CD14-positive monocyte (primary cell): Measurements from ENCODE around the gene FXYD6. TPM values are rescaled to one million over a fixed set of nuclear protein-coding genes. Genes with fewer than 3 reads are reported as not detected.

Experiments used
- DNase-seq, 3 donors: peaks; one replicate each; pipeline ENCODE4 v3.0.0-alpha.2; 2011 to 2022
- H2AFZ ChIP-seq: 2 replicates; pipeline ENCODE4 v1.6.0; 2012; ENCODE audit warnings: mild to moderate bottlenecking, low read depth, low read length, inconsistent platforms; ENCODE audit not compliant: insufficient read depth, poor library complexity, severe bottlenecking
- H3K27ac ChIP-seq, 2 donors: 1 replicate in 1 of 2; 2 replicates in 1 of 2; pipeline ENCODE4 v1.5.1; 2012 to 2013; ENCODE audit warnings: low read length in 2 of 2, control low read depth in 1 of 2, inconsistent platforms in 1 of 2, low read depth in 1 of 2, mild to moderate bottlenecking in 1 of 2
- H3K27me3 ChIP-seq, 2 donors: one replicate each; pipeline versions ENCODE4 v1.6.0 to v1.6.1; 2011 to 2013; ENCODE audit warnings: low read length in 2 of 2; ENCODE audit not compliant: control insufficient read depth in 2 of 2, insufficient read depth in 2 of 2
- H3K36me3 ChIP-seq, 2 donors: replicated peaks in 1 of 2; 1 replicate in 1 of 2; 2 replicates in 1 of 2; pipeline versions ENCODE4 v1.5.1 to v1.6.1; 2012 to 2013; ENCODE audit warnings: low read length in 2 of 2, control low read depth in 1 of 2, inconsistent platforms in 1 of 2, mild to moderate bottlenecking in 1 of 2; ENCODE audit not compliant: insufficient read depth in 2 of 2, control insufficient read depth in 1 of 2
- H3K4me1 ChIP-seq, 2 donors: 1 replicate in 1 of 2; 2 replicates in 1 of 2; pipeline versions ENCODE4 v1.5.1 to v1.6.1; 2012 to 2013; ENCODE audit warnings: low read length in 2 of 2, control low read depth in 1 of 2, inconsistent platforms in 1 of 2, mild to moderate bottlenecking in 1 of 2, moderate library complexity in 1 of 2; ENCODE audit not compliant: insufficient read depth in 2 of 2, control insufficient read depth in 1 of 2
- H3K4me2 ChIP-seq: replicated peaks from 2 replicates; pipeline ENCODE3; 2012; ENCODE audit warnings: low read length, moderate library complexity, mild to moderate bottlenecking; ENCODE audit not compliant: poor library complexity, severe bottlenecking; ENCODE audit errors: extremely low read depth
- H3K4me3 ChIP-seq, 3 experiments: fragments of 200-600 bp in 1 of 3; sonication (generic) in 1 of 3; replicated peaks in 1 of 3; 1 replicate in 2 of 3; 2 replicates in 1 of 3; pipeline ENCODE4 v1.5.1; 2011 to 2013; ENCODE audit warnings: low read length in 3 of 3, mild to moderate bottlenecking in 3 of 3, control low read depth in 2 of 3, low read depth in 2 of 3, inconsistent platforms in 1 of 3, moderate library complexity in 1 of 3
- H3K79me2 ChIP-seq: 2 replicates; pipeline ENCODE4 v1.6.0; 2012; ENCODE audit warnings: mild to moderate bottlenecking, control low read depth, inconsistent platforms, low read length, moderate library complexity; ENCODE audit not compliant: insufficient read depth
- H3K9ac ChIP-seq: 2 replicates; pipeline ENCODE4 v1.6.0; 2017; ENCODE audit warnings: low read length, mild to moderate bottlenecking; ENCODE audit not compliant: insufficient read depth, poor library complexity, severe bottlenecking
- H3K9me3 ChIP-seq, 2 donors: replicated peaks in 1 of 2; 1 replicate in 1 of 2; 2 replicates in 1 of 2; pipeline versions ENCODE4 v1.5.1 to v1.6.1; 2012 to 2013; ENCODE audit warnings: low read length in 2 of 2, control low read depth in 1 of 2; ENCODE audit not compliant: control insufficient read depth in 1 of 2, insufficient read depth in 1 of 2
- H4K20me1 ChIP-seq: 2 replicates; pipeline ENCODE4 v1.6.0; 2012; ENCODE audit warnings: mild to moderate bottlenecking, low read length, control low read depth, moderate library complexity; ENCODE audit not compliant: insufficient read depth
- H3K27ac Mint-ChIP-seq, 7 donors: one replicate each; pipeline ENCODE4 v1.8.0; 2020; ENCODE audit warnings: mild to moderate bottlenecking in 7 of 7, mixed read lengths in 7 of 7, moderate library complexity in 6 of 7, inconsistent platforms in 2 of 7
- H3K27me3 Mint-ChIP-seq, 3 donors: one replicate each; pipeline ENCODE4 v1.8.0; 2021 to 2022; ENCODE audit warnings: low read depth in 3 of 3, mild to moderate bottlenecking in 3 of 3, mixed read lengths in 3 of 3, moderate library complexity in 3 of 3, inconsistent platforms in 1 of 3
- H3K36me3 Mint-ChIP-seq, 2 donors: one replicate each; pipeline ENCODE4 v1.8.0; 2020; ENCODE audit warnings: mixed read lengths in 2 of 2, inconsistent platforms in 1 of 2, mild to moderate bottlenecking in 1 of 2
- H3K4me1 Mint-ChIP-seq: one replicate; pipeline ENCODE4 v1.8.0; 2020; ENCODE audit warnings: mild to moderate bottlenecking, mixed read lengths
- H3K4me3 Mint-ChIP-seq, 2 donors: one replicate each; pipeline ENCODE4 v1.8.0; 2020; ENCODE audit warnings: mild to moderate bottlenecking in 2 of 2, mixed read lengths in 2 of 2, moderate library complexity in 1 of 2
- H3K9me3 Mint-ChIP-seq, 7 donors: one replicate each; pipeline ENCODE4 v1.8.0; 2020 to 2022; ENCODE audit warnings: mixed read lengths in 7 of 7, mild to moderate bottlenecking in 6 of 7, moderate library complexity in 6 of 7, inconsistent platforms in 2 of 7
- WGBS: methylation state at CpG from one replicate; pipeline ENCODE4 v1.1.5; 2013; ENCODE audit warnings: missing lambda C conversion rate; ENCODE audit not compliant: insufficient coverage; 5-methylcytosine and 5-hydroxymethylcytosine counted together
- intact Hi-C, 2 donors: fragments of 100-400 bp; cut with micrococcal nuclease; formaldehyde crosslinking; loops; one replicate each; pipeline versions ENCODE4 v1.15.0 to v1.15.1; 2023
- polyA plus RNA-seq, 3 donors: library from polyadenylated mRNA; depleted of rRNA in 1 of 3; unstranded in 2 of 3; stranded (reverse) in 1 of 3; fragments of 300-500 nt in 2 of 3; fragments of >200 nt in 1 of 3; fragmentation: Illumina TruSeq in 2 of 3; gene quantifications; 1 replicate in 2 of 3; 2 replicates in 1 of 3; pipeline ENCODE4 v1.2.3, GENCODE V29; 2012 to 2021
- TF ChIP-seq, protein P1 (sequence below): fragments of 200-600 bp; IDR thresholded peaks from one replicate; pipeline ENCODE4 v1.8.0; 2022; ENCODE audit warnings: antibody characterized with exemption, mild to moderate bottlenecking

The FXYD6 gene
- polyA plus RNA-seq, 3 donors = 36.4 to 52.1 (median 44.1) TPM

DNA sequence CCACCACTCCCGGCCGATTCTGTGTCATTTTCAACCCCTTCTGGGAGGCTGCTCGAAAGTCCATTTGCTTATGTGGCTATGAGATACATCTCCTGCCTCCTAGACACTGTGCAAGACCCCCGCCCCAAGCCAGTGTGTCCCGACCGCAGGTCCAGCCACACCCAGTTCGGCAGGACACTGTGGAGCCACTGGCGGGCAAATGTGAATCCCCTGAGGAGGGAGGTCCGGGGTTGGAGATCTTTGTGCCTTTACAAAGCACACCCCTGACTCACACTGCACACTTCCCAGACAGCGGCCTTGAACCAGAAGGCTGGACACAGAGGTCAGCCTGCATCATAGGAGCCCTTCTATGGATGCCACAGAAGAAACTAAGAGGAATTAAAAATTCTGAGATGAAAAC lies 17.4 kb downstream of the FXYD6 start:
- TF ChIP-seq, protein P1, sequence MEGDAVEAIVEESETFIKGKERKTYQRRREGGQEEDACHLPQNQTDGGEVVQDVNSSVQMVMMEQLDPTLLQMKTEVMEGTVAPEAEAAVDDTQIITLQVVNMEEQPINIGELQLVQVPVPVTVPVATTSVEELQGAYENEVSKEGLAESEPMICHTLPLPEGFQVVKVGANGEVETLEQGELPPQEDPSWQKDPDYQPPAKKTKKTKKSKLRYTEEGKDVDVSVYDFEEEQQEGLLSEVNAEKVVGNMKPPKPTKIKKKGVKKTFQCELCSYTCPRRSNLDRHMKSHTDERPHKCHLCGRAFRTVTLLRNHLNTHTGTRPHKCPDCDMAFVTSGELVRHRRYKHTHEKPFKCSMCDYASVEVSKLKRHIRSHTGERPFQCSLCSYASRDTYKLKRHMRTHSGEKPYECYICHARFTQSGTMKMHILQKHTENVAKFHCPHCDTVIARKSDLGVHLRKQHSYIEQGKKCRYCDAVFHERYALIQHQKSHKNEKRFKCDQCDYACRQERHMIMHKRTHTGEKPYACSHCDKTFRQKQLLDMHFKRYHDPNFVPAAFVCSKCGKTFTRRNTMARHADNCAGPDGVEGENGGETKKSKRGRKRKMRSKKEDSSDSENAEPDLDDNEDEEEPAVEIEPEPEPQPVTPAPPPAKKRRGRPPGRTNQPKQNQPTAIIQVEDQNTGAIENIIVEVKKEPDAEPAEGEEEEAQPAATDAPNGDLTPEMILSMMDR = no peak
- Histone ChIP-seq H3K9ac (no peak overlapping the region), H3K27ac (no peak overlapping the region), H4K20me1 (no peaks in the 10 kb centered on the region), H3K36me3 (no peaks in the 10 kb centered on the region), H3K27me3 (no peaks in the 10 kb centered on the region), H3K4me2 (no peak overlapping the region), H3K79me2 (no peaks in the 10 kb centered on the region), H2AFZ (no peak overlapping the region), H3K4me1 (peaks cover 18 to 27% of the 10 kb centered on the region in 2 donors), H3K9me3 (no peaks in the 10 kb centered on the region), H3K4me3 (no peak overlapping the region)
- 59% methylated on average over 3 of the region's 10 CpGs for WGBS
- Mint-ChIP-seq H3K27ac (peak overlapping the region in 1 of 7 donors; percentile 3), H3K4me3 (no peak overlapping the region), H3K36me3 (no peaks in the 10 kb centered on the region), H3K4me1 (peaks cover 27% of the 10 kb centered on the region), H3K9me3 (peaks cover 0 to 3% (median 0%) of the 10 kb centered on the region in 7 donors), H3K27me3 (peaks cover 0 to 5% (median 2%) of the 10 kb centered on the region in 3 donors)
- intact Hi-C loops = loop anchor here in 1 of 2 donors (10.0 kb wide), 1 partner anchor 46 kb away; no protein-coding TSS in a partner anchor
- DNase-seq = no peak

DNA sequence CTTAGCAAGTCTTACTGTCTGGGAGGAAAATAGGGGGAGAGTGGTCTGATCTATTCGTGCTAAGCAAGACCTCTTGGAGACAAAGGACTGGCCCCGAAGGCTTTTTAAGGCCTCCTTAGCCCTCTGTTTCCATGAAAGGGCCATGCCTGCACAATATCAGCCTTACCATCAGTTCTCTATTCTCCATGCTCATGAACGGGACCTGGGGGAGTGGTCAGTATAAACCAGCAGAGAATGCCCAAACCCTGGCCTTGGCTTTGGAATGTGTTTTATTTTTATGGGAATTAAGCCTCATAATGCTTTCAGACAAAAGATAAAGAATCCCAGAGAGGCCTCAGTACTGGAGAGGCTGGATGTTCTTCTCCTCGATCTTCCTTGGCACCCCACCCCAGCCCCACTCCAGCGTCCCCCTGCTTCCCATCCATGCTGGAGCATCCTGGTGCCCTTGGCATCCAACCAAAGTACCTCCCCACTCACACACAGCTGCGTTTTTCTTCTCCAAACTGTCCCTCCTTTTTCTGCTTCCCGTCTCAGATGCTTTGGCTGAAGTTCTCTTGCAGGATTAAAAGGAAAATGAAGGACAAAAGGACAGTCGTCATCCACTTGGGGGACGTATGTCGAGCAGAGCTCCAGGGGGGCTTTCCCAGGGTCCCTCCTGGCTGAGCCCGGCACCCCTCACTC lies 18.6 kb downstream of the FXYD6 start:
- Histone ChIP-seq H3K36me3 (no peaks in the 10 kb centered on the region), H2AFZ (no peak overlapping the region), H4K20me1 (no peaks in the 10 kb centered on the region), H3K4me1 (peaks cover 18 to 27% of the 10 kb centered on the region in 2 donors), H3K79me2 (no peaks in the 10 kb centered on the region), H3K9ac (no peak overlapping the region), H3K27ac (no peak overlapping the region), H3K27me3 (no peaks in the 10 kb centered on the region), H3K9me3 (peaks cover 4 to 7% of the 10 kb centered on the region in 2 donors), H3K4me3 (no peak overlapping the region), H3K4me2 (no peak overlapping the region)
- peak overlapping the region in 4 of 7 donors; percentile 15 to 65 (median 42) for H3K27ac Mint-ChIP-seq
- peaks cover 27% of the 10 kb centered on the region for H3K4me1 Mint-ChIP-seq
- H3K4me3 Mint-ChIP-seq = no peak overlapping the region
- intact Hi-C loops = loop anchor here in 1 of 2 donors (10.0 kb wide), 1 partner anchor 47 kb away; no protein-coding TSS in a partner anchor
- 99% methylated on average over 7 of the region's 11 CpGs for WGBS
- H3K9me3 Mint-ChIP-seq = peaks cover 0 to 8% (median 4%) of the 10 kb centered on the region in 7 donors
- H3K36me3 Mint-ChIP-seq = no peaks in the 10 kb centered on the region
- H3K27me3 Mint-ChIP-seq = peaks cover 0 to 5% (median 3%) of the 10 kb centered on the region in 3 donors
- TF ChIP-seq, protein P1 = no peak
- DNase-seq = no peak
